Endothelial cell of umbilical vein (primary cell): ENCODE measurements around the gene THEM4.

Source experiments
- EZH2 ChIP-seq: IDR thresholded peaks from 2 replicates; pipeline ENCODE4 v1.6.1; 2012; ENCODE audit warnings: borderline replicate concordance, low read depth, mild to moderate bottlenecking, moderate library complexity, low read length, inconsistent platforms; ENCODE audit not compliant: severe bottlenecking
- JUN ChIP-seq: IDR thresholded peaks from 2 replicates; pipeline ENCODE4 v1.6.1; 2011; ENCODE audit warnings: borderline replicate concordance, low read depth; ENCODE audit not compliant: insufficient read length, insufficient read depth
- MAX ChIP-seq: IDR thresholded peaks from 2 replicates; pipeline ENCODE4 v1.6.1; 2011; ENCODE audit not compliant: insufficient read depth, insufficient read length
- POLR2A ChIP-seq: IDR thresholded peaks from 2 replicates; pipeline ENCODE4 v1.6.1; 2012; ENCODE audit warnings: low read depth, mild to moderate bottlenecking, control low read depth, low read length
- POLR2AphosphoS5 ChIP-seq: IDR thresholded peaks from 2 replicates; pipeline ENCODE4 v1.6.1; 2012; ENCODE audit warnings: low read depth, mild to moderate bottlenecking, control low read depth, low read length, moderate library complexity; ENCODE audit not compliant: insufficient read depth
- TF ChIP-seq, protein P1 (sequence below), 2 donors: IDR thresholded peaks; 1 replicate in 1 of 2; 2 replicates in 1 of 2; pipeline ENCODE4 v1.5.1; 2011; ENCODE audit warnings: low read length in 2 of 2, mild to moderate bottlenecking in 2 of 2, moderate library complexity in 2 of 2, control low read depth in 1 of 2, inconsistent platforms in 1 of 2, low read depth in 1 of 2; ENCODE audit not compliant: insufficient read depth in 1 of 2; ENCODE audit errors: extremely low read depth in 1 of 2

DNA sequence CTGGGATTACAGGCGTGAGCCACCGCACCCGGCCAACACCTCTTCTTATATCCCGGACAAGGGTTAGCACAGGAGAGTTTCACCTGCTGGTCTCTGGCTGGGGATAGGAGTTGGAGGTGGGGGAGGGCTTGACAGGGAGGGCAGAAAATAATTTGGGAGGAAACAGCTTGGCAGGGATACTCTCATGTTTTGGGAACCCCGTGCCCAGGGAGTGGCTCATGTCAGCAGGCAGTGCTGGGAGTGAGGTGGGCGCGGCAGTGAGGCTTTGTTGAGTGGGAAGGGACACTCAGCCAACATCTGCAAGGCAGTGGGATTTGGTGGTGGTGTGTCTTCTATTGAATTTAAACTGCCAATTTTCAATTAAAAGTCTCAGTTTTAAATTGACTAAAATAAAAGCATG lies 54.7 kb downstream of the THEM4 start:
- TF ChIP-seq, protein P1, sequence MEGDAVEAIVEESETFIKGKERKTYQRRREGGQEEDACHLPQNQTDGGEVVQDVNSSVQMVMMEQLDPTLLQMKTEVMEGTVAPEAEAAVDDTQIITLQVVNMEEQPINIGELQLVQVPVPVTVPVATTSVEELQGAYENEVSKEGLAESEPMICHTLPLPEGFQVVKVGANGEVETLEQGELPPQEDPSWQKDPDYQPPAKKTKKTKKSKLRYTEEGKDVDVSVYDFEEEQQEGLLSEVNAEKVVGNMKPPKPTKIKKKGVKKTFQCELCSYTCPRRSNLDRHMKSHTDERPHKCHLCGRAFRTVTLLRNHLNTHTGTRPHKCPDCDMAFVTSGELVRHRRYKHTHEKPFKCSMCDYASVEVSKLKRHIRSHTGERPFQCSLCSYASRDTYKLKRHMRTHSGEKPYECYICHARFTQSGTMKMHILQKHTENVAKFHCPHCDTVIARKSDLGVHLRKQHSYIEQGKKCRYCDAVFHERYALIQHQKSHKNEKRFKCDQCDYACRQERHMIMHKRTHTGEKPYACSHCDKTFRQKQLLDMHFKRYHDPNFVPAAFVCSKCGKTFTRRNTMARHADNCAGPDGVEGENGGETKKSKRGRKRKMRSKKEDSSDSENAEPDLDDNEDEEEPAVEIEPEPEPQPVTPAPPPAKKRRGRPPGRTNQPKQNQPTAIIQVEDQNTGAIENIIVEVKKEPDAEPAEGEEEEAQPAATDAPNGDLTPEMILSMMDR (IDR thresholded peaks at IDR 0.05; ENCODE audit: extremely low read depth in 1 of 2, insufficient read depth in 1 of 2, low read depth in 1 of 2, low read length in 2 of 2): no peak
- TF ChIP-seq POLR2A: no peak
- no peak for TF ChIP-seq EZH2
- TF ChIP-seq POLR2AphosphoS5: no peak
- no peak for TF ChIP-seq JUN
- no peak for TF ChIP-seq MAX
